ENCODE data around the gene RAB3IL1.

The RAB3IL1 gene

DNA sequence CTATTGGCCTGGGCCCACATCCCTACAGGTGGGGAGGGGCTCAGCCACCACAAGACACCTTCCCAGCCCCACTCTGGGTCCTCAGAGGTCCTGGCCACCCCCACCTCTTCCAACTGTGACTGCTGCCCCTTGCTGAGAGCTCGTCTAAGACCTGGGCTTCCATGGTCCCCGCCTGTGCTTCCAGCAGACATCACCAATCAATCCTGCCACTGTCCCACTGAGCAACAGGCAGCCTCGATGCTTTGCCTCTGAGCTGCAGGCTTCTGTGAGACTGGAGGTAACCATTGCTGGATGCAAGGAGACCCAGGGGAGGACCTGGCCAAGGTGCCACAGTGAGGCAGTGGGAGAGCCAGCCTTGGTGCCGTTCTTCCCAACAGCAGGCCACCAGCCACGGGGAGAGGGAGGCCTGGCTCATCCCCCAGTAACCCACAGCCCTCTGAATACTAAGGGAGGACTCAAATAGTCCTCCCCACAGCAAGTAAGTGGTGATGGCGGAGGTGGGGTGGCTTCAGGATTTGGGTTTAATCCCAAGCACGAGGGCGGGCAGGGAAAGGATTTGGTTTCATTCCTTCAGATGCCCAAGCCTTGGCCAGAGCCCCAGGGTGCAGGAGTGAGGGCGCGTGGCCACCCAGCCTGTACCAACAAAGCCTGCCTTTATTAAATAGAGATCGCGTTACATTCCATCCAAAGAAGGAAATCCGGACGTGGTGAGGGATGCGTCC, 20.5 kb downstream of the RAB3IL1 start:
- Histone ChIP-seq H3K4me3 (replicated peaks; ENCODE audit: low read depth, low read length) (no peak overlapping the region), H3K27me3 (replicated peaks; ENCODE audit: control insufficient read depth, insufficient read depth, low read length) (peaks cover 1% of the 10 kb centered on the region; the same call in 1 of the 2 replicates), H3K36me3 (ENCODE audit: control insufficient read depth, insufficient read depth, low read length) (no peaks in the 10 kb centered on the region)
- no peak for DNase-seq (ENCODE audit: extremely low read depth, insufficient read length)
- TF ChIP-seq, protein P1, sequence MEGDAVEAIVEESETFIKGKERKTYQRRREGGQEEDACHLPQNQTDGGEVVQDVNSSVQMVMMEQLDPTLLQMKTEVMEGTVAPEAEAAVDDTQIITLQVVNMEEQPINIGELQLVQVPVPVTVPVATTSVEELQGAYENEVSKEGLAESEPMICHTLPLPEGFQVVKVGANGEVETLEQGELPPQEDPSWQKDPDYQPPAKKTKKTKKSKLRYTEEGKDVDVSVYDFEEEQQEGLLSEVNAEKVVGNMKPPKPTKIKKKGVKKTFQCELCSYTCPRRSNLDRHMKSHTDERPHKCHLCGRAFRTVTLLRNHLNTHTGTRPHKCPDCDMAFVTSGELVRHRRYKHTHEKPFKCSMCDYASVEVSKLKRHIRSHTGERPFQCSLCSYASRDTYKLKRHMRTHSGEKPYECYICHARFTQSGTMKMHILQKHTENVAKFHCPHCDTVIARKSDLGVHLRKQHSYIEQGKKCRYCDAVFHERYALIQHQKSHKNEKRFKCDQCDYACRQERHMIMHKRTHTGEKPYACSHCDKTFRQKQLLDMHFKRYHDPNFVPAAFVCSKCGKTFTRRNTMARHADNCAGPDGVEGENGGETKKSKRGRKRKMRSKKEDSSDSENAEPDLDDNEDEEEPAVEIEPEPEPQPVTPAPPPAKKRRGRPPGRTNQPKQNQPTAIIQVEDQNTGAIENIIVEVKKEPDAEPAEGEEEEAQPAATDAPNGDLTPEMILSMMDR (IDR thresholded peaks at IDR 0.05; ENCODE audit: insufficient read depth, low read length, poor library complexity, severe bottlenecking): no peak

DNA sequence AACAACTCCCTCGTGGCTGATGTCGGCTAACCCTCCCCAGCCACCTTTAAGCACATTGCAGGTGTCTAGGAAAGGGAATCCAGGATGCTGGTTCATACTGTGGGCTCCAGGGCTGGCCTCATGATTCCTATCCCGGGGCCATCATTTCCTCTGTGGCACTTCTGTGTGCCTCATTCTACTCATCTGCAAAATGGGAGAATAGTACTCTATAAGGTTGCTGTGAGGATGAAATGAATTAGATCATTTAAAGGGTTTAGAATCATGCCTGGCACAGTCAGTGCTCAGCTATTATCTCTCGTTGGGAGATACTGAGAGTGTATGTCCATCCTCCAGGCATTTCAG, 21.7 kb downstream of the RAB3IL1 start:
- Histone ChIP-seq H3K27me3 (replicated peaks; ENCODE audit: control insufficient read depth, insufficient read depth, low read length) (no peaks in the 10 kb centered on the region; the same call in 1 of the 2 replicates), H3K4me3 (replicated peaks; ENCODE audit: low read depth, low read length) (no peak overlapping the region), H3K36me3 (ENCODE audit: control insufficient read depth, insufficient read depth, low read length) (no peaks in the 10 kb centered on the region)
- DNase-seq (ENCODE audit: extremely low read depth, insufficient read length): no peak
- TF ChIP-seq, protein P1 (IDR thresholded peaks at IDR 0.05; ENCODE audit: insufficient read depth, low read length, poor library complexity, severe bottlenecking): no peak

DNA sequence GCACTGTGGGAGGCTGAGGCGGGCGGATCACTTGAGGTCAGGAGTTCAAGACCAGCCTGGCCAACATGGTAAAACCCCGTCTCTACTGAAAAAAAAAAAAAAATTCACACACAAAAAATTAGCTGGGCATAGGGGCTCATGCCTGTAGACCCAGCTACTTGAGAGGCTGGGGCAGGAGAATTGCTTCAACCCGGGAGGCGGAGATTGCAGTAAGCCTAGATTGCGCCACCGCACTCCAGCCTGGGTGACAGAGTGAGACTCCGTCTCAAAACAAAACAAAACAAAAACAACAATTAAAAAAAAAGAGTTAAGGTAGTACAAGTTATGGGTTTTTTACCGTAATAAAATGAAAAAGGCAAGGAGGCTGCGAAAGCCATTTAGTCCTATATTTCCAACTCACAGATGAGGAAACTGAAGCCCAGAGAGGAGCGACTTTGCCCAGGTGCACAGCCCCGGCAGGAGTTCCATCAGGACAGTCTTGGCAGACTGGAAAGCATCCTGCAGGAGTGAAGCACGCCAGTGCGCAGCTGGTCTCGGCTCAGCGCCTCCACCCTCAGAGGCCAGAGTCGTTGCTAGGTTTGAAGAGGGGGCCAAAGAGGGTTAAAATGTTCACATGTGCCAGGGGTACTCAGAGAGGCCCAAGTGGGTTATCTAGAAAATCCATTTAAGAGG, 22.2 kb downstream of the RAB3IL1 start:
- no peak overlapping the region for H3K4me3 ChIP-seq (replicated peaks; ENCODE audit: low read depth, low read length)
- DNase-seq (ENCODE audit: extremely low read depth, insufficient read length): no peak
- H3K36me3 ChIP-seq (ENCODE audit: control insufficient read depth, insufficient read depth, low read length): no peaks in the 10 kb centered on the region
- TF ChIP-seq, protein P1 (IDR thresholded peaks at IDR 0.05; ENCODE audit: insufficient read depth, low read length, poor library complexity, severe bottlenecking): no peak
- no peaks in the 10 kb centered on the region; the same call in 1 of the 2 replicates for H3K27me3 ChIP-seq (replicated peaks; ENCODE audit: control insufficient read depth, insufficient read depth, low read length)

DNA sequence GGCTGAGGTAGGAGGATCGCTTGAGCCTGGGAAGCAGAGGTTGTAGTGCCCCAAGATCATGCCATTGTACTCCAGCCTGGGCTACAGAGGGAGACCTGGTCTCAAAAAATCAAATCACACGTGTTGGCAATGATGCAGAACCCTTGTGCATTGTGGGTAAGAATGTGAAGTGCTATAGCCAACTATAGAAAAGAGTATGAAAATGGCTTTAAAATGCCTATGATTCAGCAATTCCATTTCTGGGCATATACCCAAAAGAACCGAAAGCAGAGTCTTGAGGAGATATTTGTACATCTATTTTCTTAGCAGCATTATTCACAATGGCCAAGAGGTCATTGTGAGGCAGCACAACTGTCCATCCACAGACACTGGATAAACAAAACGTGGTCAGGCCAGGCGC, 23.4 kb downstream of the RAB3IL1 start:
- H3K27me3 ChIP-seq (replicated peaks; ENCODE audit: control insufficient read depth, insufficient read depth, low read length): no peaks in the 10 kb centered on the region; the same call in 1 of the 2 replicates
- TF ChIP-seq, protein P1 (IDR thresholded peaks at IDR 0.05; ENCODE audit: insufficient read depth, low read length, poor library complexity, severe bottlenecking): no peak
- H3K4me3 ChIP-seq (replicated peaks; ENCODE audit: low read depth, low read length): no peak overlapping the region
- H3K36me3 ChIP-seq (ENCODE audit: control insufficient read depth, insufficient read depth, low read length): no peaks in the 10 kb centered on the region
- DNase-seq (ENCODE audit: extremely low read depth, insufficient read length): no peak

DNA sequence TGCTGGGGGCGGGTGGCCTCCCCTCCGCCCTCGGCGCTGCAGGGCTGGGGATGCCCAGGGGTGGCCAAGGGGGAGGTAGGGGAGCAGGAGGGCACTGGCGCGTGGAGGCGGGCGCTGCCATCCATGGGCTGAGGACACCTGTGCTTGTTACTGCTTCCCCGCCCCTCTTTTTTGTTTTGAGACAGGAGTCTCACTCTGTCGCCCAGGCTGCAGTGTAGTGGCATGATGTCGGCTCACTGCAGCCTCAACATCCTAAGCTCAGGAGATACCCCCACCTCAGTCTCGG, 25.3 kb downstream of the RAB3IL1 start:
- Histone ChIP-seq H3K27me3 (replicated peaks; ENCODE audit: control insufficient read depth, insufficient read depth, low read length) (no peaks in the 10 kb centered on the region; the same call in 1 of the 2 replicates), H3K4me3 (replicated peaks; ENCODE audit: low read depth, low read length) (peak overlapping the region; percentile 75), H3K36me3 (ENCODE audit: control insufficient read depth, insufficient read depth, low read length) (no peaks in the 10 kb centered on the region)
- DNase-seq (ENCODE audit: extremely low read depth, insufficient read length): no peak
- TF ChIP-seq, protein P1 (IDR thresholded peaks at IDR 0.05; ENCODE audit: insufficient read depth, low read length, poor library complexity, severe bottlenecking): peak; percentile 28
